HG03175 (cell line): ENCODE results near the gene PTHLH.
A peak's percentile ranks its signal among the peaks of the same experiment; 100 is the strongest.

Experiments
- ATAC-seq: cut with Tn5 transposase; IDR thresholded peaks from one replicate; pipeline ENCODE4 v1.9.1; 2021; ENCODE audit warnings: mild to moderate bottlenecking, moderate library complexity; ENCODE audit not compliant: unreplicated experiment

The PTHLH gene

GRCh38 chr12:27940756-27941402 lies 31.7 kb downstream of the PTHLH start:
- ATAC-seq = peak; percentile 93

DNA sequence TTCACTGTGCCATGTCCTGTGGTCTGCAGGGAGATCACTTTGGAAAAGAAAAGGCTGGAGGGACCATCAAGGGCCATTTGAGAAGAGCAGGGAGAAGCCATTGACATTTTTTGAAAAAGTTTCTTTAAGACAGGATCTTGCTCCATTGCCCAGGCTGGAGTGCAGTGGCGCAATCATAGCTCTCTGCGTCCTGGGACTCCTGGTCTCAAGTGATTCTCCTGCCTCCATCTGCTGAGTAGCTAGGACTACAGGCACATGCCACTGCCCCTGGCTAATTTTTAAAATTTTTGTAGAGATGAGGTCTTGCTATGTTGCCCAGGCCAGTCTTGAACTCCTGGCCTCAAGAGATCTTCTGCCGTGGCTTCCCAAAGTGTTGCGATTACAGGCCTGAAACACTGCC lies 32.3 kb downstream of the PTHLH start:
- no peak for ATAC-seq

DNA sequence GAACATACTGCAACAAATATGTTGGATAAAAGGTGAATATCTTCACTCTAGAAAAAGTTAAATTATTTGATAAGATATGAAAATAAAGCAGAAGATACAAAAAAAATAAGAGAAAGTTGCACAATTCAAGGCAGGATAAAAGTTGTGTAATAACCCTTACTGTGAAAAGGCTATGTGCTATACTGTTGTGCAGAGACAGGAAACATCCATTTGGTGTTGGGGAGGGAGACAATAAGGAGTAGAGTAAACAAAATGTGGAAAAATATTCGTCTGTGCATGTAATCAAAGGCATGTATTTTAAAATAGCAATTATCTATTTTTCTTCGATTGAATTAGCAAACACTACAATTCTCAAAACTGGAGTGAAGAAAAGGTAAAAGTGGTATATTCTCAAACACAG lies 34.8 kb downstream of the PTHLH start:
- no peak for ATAC-seq

- no peak for ATAC-seq
Measured at GRCh38 chr12:27936196-27936595, 36.3 kb downstream of the PTHLH start.

DNA sequence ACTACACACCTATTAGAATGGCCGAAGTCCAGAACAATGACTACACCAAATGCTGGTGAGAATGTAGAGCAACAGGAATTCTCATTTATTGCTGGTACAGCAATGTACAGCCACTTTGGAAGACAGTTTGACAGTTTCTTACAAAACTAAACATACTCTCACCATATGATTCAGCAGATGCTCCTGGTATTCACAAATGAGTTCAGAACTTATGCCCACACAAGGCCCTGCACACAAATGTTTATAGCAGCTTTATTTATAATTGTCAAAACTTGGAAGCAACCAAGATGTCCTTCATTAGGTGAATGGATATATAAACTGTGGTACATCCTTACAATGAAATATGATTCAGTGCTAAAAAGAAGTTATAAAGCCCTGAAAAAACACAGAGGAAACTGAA lies 38.3 kb downstream of the PTHLH start:
- ATAC-seq = no peak

- no peak for ATAC-seq
Measured at GRCh38 chr12:27931390-27931789, 41.1 kb downstream of the PTHLH start.

DNA sequence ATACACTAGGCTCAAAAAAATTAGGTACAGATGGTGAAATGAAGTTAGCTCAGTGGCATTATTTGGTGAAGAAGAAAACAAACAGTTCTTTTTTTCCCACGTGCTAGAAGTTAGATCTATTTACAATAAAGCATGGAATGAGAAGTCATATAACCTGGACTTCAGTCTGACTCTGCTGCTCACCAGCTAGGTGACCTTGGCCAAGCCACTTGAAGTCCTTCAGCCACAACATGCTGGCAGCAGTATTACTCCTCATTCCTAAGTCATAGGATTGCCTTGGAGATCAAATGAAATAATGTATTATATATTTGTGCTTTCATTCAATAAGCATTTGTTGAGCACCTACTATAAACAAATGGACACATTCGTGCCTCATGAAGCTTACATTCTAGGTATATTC lies 45.2 kb downstream of the PTHLH start:
- no peak for ATAC-seq

DNA sequence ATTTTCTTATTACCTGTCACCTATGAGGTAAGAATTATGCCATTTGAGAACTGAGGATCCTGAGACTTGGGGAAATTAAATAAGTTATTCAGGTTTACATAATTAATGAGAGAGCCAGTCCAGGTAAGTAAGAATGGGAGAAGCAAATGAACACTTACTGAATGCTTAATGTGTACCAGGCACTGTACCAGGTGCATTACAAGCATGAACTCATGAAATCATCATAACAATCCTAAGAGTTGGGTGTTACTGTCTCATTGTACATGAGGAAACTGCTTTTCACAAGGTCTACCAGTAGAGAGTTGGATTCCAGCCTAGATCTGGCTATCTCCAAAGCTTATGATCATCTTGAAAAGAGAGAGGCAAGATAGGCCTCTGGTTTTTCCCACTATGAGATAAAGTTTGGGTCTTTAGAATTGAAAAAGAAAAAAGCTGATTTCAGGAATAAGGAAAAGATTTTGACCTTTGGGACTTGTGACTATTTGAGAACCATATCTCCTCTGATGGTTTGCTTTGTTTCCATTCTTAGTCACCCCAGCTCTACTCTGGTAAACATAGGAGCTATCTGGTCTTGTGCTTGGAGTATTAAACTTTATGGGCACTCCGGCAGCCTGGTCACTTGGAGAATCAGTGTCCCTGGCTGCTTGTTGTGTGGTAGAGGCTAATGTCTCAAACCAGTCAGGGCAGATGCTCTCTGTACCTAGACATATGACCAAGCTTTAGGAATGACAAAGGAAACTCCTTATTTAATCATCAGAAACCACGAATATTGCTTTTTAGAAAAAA lies 48.0 kb downstream of the PTHLH start:
- no peak for ATAC-seq

GRCh38 chr12:27922531-27923139 lies 49.9 kb downstream of the PTHLH start:
- no peak for ATAC-seq

DNA sequence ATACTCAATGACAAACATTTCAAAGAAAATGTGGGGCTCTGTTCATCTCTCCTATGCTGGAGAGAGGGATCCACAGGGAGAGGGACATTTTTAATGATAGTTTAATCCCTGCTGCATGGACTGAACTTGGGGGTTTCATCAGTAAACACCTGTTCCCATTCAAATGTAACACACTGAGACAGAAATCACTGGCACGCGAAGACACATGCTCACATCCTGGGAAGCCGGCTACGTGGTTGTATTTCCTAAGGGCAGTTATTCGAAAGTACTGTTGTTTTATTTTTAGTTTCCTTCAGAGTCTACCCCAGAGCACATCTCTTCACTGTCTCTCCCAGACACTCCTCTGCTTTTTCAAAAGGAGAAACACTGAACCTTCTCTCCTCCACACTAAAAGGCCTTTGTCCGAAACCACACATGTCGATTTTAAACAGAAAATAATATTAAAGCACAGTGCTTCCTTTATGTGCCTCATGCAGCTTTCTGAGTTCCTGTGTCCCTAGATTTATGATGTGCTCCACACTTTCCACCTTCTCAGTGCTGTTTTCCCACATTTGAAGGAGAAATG lies 52.8 kb downstream of the PTHLH start:
- no peak for ATAC-seq

DNA sequence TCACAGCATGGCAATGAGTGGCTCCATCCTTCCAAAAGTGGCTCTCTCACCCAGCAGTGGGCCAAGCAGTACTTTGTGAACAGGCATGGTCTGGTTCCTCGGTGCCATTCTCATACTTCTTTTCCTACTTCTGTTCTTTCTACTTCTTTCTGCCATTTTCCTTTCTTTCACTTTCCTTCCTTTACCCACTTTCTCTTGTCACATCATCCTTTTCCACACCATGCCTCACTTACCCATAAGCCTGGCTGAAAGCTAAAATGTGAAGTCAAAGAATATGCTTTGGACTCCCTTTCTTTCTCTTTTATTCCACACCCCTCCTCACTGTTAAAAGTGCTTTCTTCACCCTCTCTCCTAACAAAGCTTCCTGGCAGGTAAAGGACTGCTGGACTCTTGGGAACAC lies 57.0 kb downstream of the PTHLH start:
- no peak for ATAC-seq

GRCh38 chr12:27915021-27915420 lies 57.5 kb downstream of the PTHLH start:
- no peak for ATAC-seq

DNA sequence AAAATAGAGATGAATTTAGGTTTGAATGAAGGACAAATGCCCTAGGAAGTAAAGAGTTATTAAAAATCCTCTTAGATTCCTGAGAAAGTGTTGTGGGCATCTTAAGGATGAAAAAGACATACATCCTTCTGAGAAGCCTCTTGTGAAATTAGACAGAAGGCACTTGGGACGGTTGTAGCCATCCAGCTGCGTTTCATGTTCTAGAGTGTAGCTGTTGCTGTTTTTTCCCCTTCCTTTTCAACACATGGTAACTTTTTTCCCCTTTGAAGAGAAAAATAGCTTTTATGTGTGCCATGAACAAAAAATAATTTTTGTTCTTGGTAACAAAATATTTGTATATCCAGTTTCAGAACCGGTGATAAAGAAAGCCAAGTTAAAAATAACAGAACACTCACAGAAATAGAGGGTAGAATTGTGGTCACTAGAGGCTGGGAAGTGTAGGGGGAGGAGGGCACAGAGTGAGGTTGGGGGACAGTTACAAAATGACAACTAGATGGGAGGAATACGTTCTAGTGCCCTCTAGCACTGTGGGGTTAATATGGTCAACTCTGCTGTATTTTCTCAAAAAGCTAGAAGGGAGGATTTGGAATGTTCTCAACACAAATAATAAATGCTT lies 58.4 kb downstream of the PTHLH start:
- ATAC-seq = no peak

DNA sequence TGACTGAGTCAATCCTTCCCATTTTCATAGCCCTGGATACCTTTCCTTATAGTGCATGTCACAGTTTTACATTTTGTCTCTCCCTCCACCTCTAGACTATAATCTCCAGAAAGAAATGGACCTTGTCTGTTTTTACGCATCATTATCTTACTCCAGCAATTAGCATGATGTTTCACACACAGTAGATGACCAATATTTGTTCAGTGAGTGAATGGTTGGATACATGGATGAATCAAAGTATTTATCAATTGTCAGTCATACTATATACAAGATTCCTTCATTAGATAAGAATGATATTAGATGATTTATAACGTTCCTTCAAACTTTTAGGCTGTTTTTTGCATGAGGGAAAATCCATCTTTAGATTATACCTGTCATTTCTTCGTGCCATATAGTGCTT lies 61.1 kb downstream of the PTHLH start:
- no peak for ATAC-seq
